ENCODE results near the gene DLGAP1.

The DLGAP1 gene

DNA sequence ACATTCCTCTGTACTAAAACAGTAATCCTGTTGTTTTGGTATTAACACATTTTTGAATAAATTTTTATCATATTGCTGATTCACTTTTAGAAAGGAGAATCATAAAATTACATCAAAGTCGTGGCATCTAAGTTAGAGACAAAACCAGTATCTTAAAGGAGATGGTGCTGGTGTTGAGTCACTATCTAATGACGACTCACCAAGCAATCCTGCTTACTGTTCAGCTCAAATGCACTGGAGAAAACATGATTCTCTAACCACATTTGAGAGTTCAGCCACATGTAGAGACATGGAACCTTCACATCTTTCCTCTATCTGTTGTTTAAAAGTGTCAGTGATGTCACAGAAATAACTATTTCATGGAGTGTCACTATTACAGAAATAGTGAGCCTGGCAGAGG is 531.4 kb downstream of the DLGAP1 start:
- DNase-seq, result no peak

GRCh38 chr18:3921826-3922225 is 533.3 kb downstream of the DLGAP1 start:
- no peak for DNase-seq

DNA sequence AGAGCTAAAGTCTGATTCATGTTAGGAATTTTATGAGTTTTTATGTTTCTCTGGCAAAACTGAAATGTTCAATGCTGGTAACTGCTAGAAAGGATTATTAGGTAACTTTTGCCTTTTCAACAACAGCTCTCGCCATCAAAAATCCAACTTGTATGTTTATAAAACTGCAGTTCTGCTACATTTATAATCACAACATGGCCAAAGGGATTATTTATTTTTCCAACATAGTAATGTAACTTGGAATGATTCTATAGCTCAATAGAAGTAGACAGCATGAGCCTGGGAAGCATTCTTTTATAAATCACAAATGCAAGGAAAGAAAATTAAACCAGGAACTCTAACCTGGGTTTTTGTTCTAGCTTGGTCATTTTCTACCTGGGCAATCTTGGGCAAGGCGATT is 534.3 kb downstream of the DLGAP1 start:
- DNase-seq, result no peak

DNA sequence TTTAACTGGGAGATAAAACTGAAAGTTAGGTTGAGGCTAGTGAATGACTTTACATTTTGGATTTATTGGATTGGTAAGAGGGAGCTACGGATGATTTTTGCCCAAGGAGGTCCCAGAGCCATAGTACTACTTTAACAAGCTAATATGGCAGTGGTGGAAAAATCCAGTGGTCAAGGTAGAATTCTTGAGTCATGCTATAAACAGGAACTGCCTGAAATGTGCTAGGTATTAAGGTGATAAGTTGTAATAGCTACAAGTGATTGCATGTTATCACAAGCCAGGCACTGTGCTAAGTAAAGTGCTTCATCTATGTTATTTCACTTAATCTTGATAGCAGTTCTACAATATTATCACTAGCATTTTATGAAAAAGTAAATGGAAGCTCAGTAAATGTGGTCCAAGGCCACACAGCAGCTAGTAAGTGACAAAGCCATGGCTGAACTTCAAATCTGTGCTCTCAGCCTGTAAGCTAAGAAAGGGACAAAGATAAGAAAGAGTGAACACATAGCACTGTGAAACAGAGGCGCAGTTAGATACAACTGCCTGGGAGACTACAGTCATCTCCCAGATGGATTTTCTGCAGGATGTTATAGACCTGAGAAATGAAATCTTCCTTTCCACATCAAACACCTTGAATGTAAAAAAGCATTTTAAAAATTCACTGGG is 535.6 kb downstream of the DLGAP1 start:
- DNase-seq, result no peak

DNA sequence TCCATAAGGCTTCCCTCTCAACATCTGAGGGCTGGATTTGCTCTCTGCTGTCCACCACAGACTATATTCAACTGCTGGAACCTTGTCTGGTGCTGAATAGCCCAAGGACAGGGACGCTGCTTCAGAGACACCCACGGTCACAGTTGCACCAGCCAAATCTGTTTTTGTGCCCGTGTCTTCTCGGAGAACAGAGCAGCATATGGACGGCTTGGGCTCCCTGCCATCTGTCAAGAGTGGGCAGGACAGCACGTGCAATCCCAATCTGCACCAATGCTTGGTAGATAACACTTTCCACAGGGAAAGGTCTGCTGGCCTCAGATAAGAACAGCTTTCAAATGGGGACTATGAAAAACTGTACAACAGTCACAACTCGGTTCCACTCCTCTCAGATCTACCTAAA is 539.0 kb downstream of the DLGAP1 start:
- no peak for DNase-seq

DNA sequence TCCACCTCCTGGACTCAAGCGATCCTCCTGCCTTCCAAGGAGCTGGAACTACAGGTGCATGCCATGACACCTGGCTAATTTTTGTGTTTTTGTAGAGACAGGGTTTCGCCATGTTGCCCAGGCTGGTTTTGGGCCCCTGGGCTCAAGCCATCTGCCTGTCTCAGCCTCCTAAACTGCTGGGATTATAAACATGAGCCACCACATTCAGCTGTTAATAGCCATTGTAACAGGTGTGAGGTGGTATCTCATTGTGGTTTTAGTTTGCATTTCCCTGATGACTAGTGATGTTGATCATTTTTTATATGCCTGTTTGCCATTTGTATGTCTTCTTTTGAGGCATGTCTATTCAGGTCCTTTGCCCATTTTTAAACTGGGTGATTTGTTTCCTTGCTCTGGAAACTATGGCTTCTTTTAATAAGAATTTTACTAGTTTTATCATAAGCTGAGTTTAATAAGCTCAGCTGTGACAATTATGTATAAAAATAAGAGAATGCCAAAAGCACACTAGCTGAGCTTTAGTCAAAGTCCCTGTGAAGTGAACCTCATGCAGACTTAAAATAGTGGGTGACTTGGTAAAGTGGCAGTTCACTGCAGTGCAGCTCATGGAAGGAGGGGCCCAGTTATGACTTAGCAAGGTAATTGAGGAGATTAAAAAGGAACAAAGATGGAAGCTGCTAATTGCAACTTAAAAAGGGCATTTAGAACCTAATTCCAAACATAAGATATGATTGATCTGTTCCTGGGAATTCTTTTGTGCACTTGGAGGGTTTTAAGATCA is 540.1 kb downstream of the DLGAP1 start:
- DNase-seq, result no peak

GRCh38 chr18:3914109-3914508 is 541.0 kb downstream of the DLGAP1 start:
- DNase-seq, result no peak

DNA sequence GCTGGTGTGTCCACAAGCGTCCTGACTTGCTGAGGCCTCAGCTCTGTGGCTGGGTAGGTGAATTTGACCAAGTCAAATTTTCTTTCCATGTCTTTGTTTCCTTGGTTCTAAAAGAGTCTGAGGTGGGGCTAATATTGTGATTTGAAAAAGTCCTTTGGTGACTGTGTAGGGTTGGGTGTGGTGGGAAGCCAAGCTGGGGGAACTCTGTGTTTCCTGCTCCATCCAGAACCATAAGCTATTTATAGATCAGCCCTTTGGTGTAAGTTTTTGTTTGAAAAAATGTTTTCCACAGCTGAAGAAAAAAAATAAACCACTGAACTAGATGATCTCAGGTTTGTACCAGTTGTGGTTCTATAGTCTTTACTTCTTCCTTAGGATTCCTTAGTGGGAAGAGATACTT is 542.4 kb downstream of the DLGAP1 start:
- DNase-seq, result no peak

GRCh38 chr18:3911413-3911812 is 543.7 kb downstream of the DLGAP1 start:
- no peak for DNase-seq

DNA sequence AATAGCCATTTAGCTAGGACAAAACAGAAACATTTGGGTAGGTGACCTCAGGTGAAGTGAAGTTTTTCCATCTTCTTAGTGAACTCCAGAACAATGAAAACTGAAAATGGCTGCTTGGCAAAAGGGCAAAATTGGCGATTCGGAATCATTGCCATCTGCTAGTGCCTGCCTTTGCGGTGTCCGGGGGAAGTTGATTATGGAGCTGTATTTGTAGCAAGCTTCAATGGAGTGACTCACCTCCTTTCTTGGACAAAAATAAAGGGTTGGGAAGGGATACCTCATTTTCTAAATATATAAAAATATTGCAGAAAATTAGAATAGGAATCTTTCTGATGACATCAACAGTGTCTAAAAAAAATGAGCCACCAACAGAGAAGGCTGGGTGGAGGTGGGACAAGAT is 544.6 kb downstream of the DLGAP1 start:
- DNase-seq, result no peak

DNA sequence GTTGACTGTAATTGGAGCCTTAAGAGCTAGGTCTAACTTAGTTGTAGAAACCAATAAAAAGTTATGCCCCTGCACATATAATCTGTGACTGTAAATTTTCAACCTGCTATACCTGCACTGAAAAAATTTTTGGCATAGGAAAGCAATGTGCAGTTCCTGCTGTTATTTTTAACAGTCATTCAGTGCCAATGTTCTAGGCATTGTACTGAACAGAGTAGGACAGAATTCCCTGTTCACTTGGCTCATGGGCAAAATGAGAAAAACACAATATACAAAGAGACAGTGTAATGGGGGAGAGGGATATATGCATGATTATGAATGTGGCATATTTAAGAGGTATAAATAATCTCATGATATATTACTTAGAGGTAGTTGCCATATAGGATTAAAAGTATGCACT is 547.2 kb downstream of the DLGAP1 start:
- no peak for DNase-seq

- no peak for DNase-seq
Observed at GRCh38 chr18:3906116-3906750, 548.9 kb downstream of the DLGAP1 start.

GRCh38 chr18:3903337-3903736 is 551.8 kb downstream of the DLGAP1 start:
- DNase-seq, result no peak

DNA sequence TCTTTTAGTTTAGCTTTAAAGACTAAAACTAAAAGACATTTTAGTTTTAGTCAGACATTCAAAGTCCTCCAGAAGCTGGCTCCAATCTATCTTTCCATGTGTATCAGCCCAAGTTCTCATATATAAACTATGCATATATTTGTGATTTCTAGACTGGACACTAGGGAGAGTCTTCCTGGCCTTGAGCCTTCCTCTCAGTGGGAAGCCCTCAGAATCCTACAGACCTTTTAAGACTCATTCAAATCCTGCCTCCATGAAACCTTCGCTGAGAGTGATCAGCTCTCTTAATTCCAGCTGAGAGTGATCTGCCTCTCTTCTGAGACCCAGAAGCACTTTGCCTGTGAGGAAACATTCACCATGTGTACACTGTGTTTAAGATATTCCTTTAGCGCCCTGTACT is 552.4 kb downstream of the DLGAP1 start:
- DNase-seq, result no peak

DNA sequence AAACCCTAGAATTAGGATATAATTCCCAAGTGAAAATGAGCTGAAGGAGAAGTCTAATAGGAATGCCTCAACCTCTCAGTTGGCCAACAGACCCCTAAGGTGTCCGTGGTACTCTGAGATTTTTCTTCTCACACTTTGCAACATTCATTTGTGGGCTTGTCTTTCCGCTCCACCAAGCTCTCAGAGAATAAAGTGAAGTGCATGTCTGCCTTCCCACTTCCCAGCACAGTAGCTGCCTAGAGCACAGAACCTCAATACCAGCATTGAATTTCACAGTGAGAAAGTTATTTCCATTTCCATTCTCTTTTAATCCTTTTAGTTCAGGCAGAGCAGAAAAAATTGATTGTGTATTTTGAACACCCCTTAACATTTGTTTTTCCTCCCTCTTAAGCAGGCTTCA is 553.3 kb downstream of the DLGAP1 start:
- DNase-seq, result no peak

DNA sequence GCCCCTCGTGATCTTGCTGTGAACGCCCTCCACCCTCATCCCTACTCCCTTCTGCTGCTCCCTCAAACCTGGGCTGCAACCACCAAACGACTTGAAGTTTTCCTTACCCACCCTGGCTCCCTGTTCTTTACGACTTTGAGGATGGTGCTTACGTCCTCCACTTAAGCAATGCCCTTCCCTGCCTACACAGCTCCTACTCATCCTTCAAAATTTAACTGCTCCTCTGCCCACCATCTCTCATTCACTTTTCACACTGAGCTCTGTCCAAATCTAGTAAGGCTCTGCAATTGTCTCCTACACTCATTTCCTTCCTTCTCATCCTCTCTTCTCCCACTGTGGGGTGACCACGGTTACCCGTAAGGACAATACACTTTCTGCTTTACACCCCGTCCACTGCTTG is 554.1 kb downstream of the DLGAP1 start:
- DNase-seq, result no peak

DNA sequence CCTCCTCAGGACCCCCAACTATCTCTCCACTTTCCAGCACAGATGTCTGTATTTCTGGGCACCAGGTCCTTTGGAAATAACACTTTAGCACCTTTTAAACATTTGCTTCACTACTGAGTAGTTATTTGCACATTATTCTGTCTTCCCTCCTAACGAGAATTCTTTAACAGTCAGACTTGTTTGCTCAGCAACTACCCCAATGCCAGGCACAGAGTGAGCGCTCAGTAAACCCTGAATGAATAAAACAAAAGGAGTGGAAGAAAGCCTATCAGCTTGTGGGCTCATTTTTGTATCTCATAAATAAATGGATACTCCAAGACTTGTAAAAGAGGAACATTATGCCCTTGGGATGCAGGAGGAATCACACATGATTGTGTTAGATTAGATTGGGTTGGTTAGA is 554.8 kb downstream of the DLGAP1 start:
- DNase-seq, result no peak

DNA sequence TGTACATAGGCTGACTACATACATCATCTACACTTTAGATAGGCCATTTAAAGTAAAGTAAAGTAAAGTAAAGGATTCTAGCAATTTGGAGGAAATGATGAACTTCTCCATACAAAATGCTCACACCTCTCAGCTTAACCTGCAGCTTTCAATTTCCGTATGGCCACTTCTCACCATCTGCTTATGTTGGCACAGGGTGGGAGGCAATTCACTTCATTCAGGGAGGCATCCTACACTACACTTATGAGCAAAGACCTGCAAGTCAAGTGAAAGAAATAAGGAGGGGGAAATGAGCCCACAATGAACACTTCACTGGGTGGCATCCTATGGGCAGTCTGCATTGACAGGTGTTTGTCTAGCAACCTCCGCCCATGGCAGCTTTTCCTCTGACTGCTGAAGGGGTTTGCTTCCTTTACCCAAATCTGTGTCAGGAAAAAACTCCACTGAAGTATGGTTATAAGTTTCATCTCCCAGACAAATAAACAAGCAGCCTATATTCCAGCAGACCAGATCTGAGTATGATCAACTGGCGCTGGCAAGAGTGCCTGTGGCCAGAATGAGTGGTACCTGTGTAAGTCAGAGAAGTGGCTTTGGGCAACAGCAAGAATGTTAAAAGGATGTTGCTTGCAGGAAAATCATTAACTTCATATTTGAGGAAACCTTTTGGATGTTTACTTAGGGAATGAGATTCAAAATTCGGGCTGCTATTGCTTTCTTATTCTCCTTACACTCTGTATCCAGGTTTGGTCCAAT is 556.1 kb downstream of the DLGAP1 start:
- DNase-seq, result no peak

GRCh38 chr18:3892152-3892551 is 563.0 kb downstream of the DLGAP1 start:
- no peak for DNase-seq

- no peak for DNase-seq
Observed at GRCh38 chr18:3891245-3891644, 563.9 kb downstream of the DLGAP1 start.

GRCh38 chr18:3889803-3890202 is 565.3 kb downstream of the DLGAP1 start:
- DNase-seq, result no peak

GRCh38 chr18:3889121-3889520 is 566.0 kb downstream of the DLGAP1 start:
- no peak for DNase-seq

- no peak for DNase-seq
Observed at GRCh38 chr18:3886575-3887322, 568.4 kb downstream of the DLGAP1 start.

Data from SHP77 (cell line).